NOMO-1 treated with dmso at 0.1 percent for 144 hours (cell line): ENCODE data around the gene GRK5.

Experiments used
- DNase-seq: peaks from one replicate; lab custom pipeline; 2025; ENCODE audit not compliant: unreplicated experiment; lab: John Stamatoyannopoulos, UW

The GRK5 gene

GRCh38 chr10:119292968-119293760 is 85.8 kb downstream of the GRK5 start:
- DNase-seq = no peak

GRCh38 chr10:119296703-119297102 is 89.3 kb downstream of the GRK5 start:
- DNase-seq = no peak

GRCh38 chr10:119297207-119297968 is 90.0 kb downstream of the GRK5 start:
- no peak for DNase-seq

GRCh38 chr10:119298810-119299209 is 91.4 kb downstream of the GRK5 start:
- no peak for DNase-seq

GRCh38 chr10:119299531-119299930 is 92.2 kb downstream of the GRK5 start:
- DNase-seq = no peak

GRCh38 chr10:119301397-119301796 is 94.0 kb downstream of the GRK5 start:
- no peak for DNase-seq

GRCh38 chr10:119302172-119302571 is 94.8 kb downstream of the GRK5 start:
- DNase-seq = no peak

GRCh38 chr10:119302591-119303253 is 95.4 kb downstream of the GRK5 start:
- DNase-seq = no peak

GRCh38 chr10:119303886-119304285 is 96.5 kb downstream of the GRK5 start:
- DNase-seq = no peak

- DNase-seq = no peak
These were observed 97.2 kb downstream of the GRK5 start for GRCh38 chr10:119304541-119304940.

GRCh38 chr10:119305860-119306513 is 98.6 kb downstream of the GRK5 start:
- DNase-seq = peak; percentile 76

GRCh38 chr10:119306514-119306951 is 99.2 kb downstream of the GRK5 start:
- no peak for DNase-seq

- no peak for DNase-seq
These were observed 99.6 kb downstream of the GRK5 start for GRCh38 chr10:119306986-119307392.

GRCh38 chr10:119308089-119308488 is 100.7 kb downstream of the GRK5 start:
- DNase-seq = no peak

GRCh38 chr10:119308551-119309422 is 101.4 kb downstream of the GRK5 start:
- DNase-seq = no peak

GRCh38 chr10:119309423-119309770 is 102.0 kb downstream of the GRK5 start:
- DNase-seq = no peak

- no peak for DNase-seq
These were observed 103.4 kb downstream of the GRK5 start for GRCh38 chr10:119310806-119311205.

GRCh38 chr10:119312241-119312640 is 104.9 kb downstream of the GRK5 start:
- DNase-seq = no peak

GRCh38 chr10:119313024-119313423 is 105.7 kb downstream of the GRK5 start:
- DNase-seq = no peak

- DNase-seq = no peak
These were observed 106.3 kb downstream of the GRK5 start for GRCh38 chr10:119313644-119314043.
